HepG2 (cell line): ENCODE measurements around the gene AP5Z1. TPM values are rescaled to one million over a fixed set of nuclear protein-coding genes. Genes with fewer than 3 reads are reported as not detected.

Experiments
- ARID3A ChIP-seq: IDR thresholded peaks from 2 replicates; pipeline ENCODE4 v1.6.1; 2012; ENCODE audit warnings: low read depth, low read length, improper control_type of control experiment
- CCDC6 ChIP-seq: sonication (generic); formaldehyde crosslinking; IDR thresholded peaks from 2 replicates; pipeline ENCODE4 v1.8.1; 2022; ENCODE audit warnings: mild to moderate bottlenecking, missing genetic modification reagents, moderate library complexity
- CREBL2 ChIP-seq: sonication (generic); formaldehyde crosslinking; IDR thresholded peaks from 2 replicates; pipeline ENCODE4 v1.8.1; 2023; ENCODE audit warnings: missing genetic modification reagents, mild to moderate bottlenecking, borderline replicate concordance
- ETV6 ChIP-seq: sonication (generic); formaldehyde crosslinking; conservative IDR thresholded peaks from 2 replicates; pipeline ENCODE4 v1.4.0; 2020; ENCODE audit warnings: missing genetic modification reagents
- FOXP4 ChIP-seq: sonication (generic); formaldehyde crosslinking; IDR thresholded peaks from 2 replicates; pipeline ENCODE4 v1.4.0; 2020; ENCODE audit warnings: missing genetic modification reagents
- HIC2 ChIP-seq: sonication (generic); formaldehyde crosslinking; IDR thresholded peaks from 2 replicates; pipeline ENCODE4 v1.9.0; 2022; ENCODE audit warnings: low read depth, missing genetic modification reagents
- HOXD1 ChIP-seq: sonication (generic); formaldehyde crosslinking; IDR thresholded peaks from 2 replicates; pipeline ENCODE4 v1.5.0; 2020; ENCODE audit warnings: missing genetic modification reagents
- KDM6A ChIP-seq: IDR thresholded peaks from 2 replicates; pipeline ENCODE4 v1.6.1; 2016; ENCODE audit warnings: low read depth
- KLF11 ChIP-seq: IDR thresholded peaks from 2 replicates; pipeline ENCODE4 v1.6.1; 2016; ENCODE audit warnings: missing compliant biosample characterization
- MIER2 ChIP-seq: IDR thresholded peaks from 2 replicates; pipeline ENCODE4 v1.6.1; 2016; ENCODE audit warnings: missing biosample characterization, missing genetic modification reagents
- POLR2A ChIP-seq, 2 experiments: IDR thresholded peaks; 2 replicates each; pipeline ENCODE4 v1.6.1; 2011; ENCODE audit warnings: low read depth in 2 of 2, low read length in 2 of 2, mild to moderate bottlenecking in 1 of 2, moderate library complexity in 1 of 2; ENCODE audit not compliant: insufficient read depth in 1 of 2
- POLR2G ChIP-seq: fragments of 200-400 bp; formaldehyde crosslinking; IDR thresholded peaks from 2 replicates; pipeline ENCODE4 v1.6.1; 2018; ENCODE audit warnings: mild to moderate bottlenecking, low read depth, low read length, moderate library complexity
- PTBP1 ChIP-seq: fragments of 200-400 bp; formaldehyde crosslinking; IDR thresholded peaks from 2 replicates; pipeline ENCODE4 v1.6.1; 2018; ENCODE audit warnings: low read length, low read depth; ENCODE audit not compliant: poor library complexity, severe bottlenecking
- RCOR2 ChIP-seq: IDR thresholded peaks from 2 replicates; pipeline ENCODE4 v1.6.1; 2016; ENCODE audit warnings: missing biosample characterization, missing genetic modification reagents
- RFX3 ChIP-seq: IDR thresholded peaks from 2 replicates; pipeline ENCODE4 v1.6.1; 2016; ENCODE audit warnings: missing biosample characterization, missing genetic modification reagents
- SMARCC2 ChIP-seq: fragments of 450-650 bp; IDR thresholded peaks from 2 replicates; pipeline ENCODE4 v1.6.1; 2017; ENCODE audit warnings: antibody characterized with exemption, mild to moderate bottlenecking
- ZNF138 ChIP-seq: sonication (generic); formaldehyde crosslinking; IDR thresholded peaks from 2 replicates; pipeline ENCODE4 v1.5.0; 2020; ENCODE audit warnings: mild to moderate bottlenecking, low read depth, missing genetic modification reagents
- ZNF333 ChIP-seq: sonication (generic); formaldehyde crosslinking; IDR thresholded peaks from 2 replicates; pipeline ENCODE4 v1.4.0; 2020; ENCODE audit warnings: mild to moderate bottlenecking, missing genetic modification reagents, borderline replicate concordance
- ZNF350 ChIP-seq: sonication (generic); formaldehyde crosslinking; IDR thresholded peaks from 2 replicates; pipeline ENCODE4 v1.4.0; 2020; ENCODE audit warnings: mild to moderate bottlenecking, low read depth, missing genetic modification reagents, borderline replicate concordance
- ZNF431 ChIP-seq: sonication (generic); formaldehyde crosslinking; IDR thresholded peaks from 2 replicates; pipeline ENCODE4 v1.9.0; 2022; ENCODE audit warnings: missing genetic modification reagents, low read depth, mild to moderate bottlenecking, borderline replicate concordance
- ZNF468 ChIP-seq: sonication (generic); formaldehyde crosslinking; IDR thresholded peaks from 2 replicates; pipeline ENCODE4 v1.8.0; 2022; ENCODE audit warnings: mild to moderate bottlenecking, moderate library complexity, missing genetic modification reagents
- ZNF792 ChIP-seq: IDR thresholded peaks from 2 replicates; pipeline ENCODE4 v1.6.1; 2016
- ZNF878 ChIP-seq: sonication (generic); formaldehyde crosslinking; IDR thresholded peaks from 2 replicates; pipeline ENCODE4 v1.8.1; 2023; ENCODE audit warnings: mild to moderate bottlenecking, missing genetic modification reagents, moderate library complexity
- ZSCAN22 ChIP-seq: sonication (generic); formaldehyde crosslinking; IDR thresholded peaks from 2 replicates; pipeline ENCODE4 v1.4.0; 2020; ENCODE audit warnings: mild to moderate bottlenecking, missing genetic modification reagents
- polyA plus RNA-seq, 8 experiments: library from polyadenylated mRNA; depleted of rRNA in 3 of 8; stranded (reverse) in 7 of 8; unstranded in 1 of 8; fragments of >200 nt; fragmentation: Illumina TruSeq in 4 of 8; extraction: Trizol in 4 of 8; gene quantifications; 2 replicates each; pipeline versions ENCODE4 v1.2.1 to v1.2.3, GENCODE V29; 2011 to 2016; ENCODE audit warnings: low read depth in 4 of 8, missing spikeins in 1 of 8, mixed read lengths in 1 of 8; ENCODE audit not compliant: insufficient read depth in 1 of 8
- total RNA-seq, 5 experiments: library from RNA; depleted of rRNA; stranded (reverse); fragments of >200 nt; fragmentation: Illumina TruSeq; extraction: Trizol; gene quantifications; 2 replicates each; pipeline ENCODE4 v1.2.3, GENCODE V29; 2016; ENCODE audit warnings: low read depth in 1 of 5
- TF ChIP-seq, protein P1 (sequence below): sonication (generic); formaldehyde crosslinking; IDR thresholded peaks from 2 replicates; pipeline ENCODE4 v1.9.0; 2021; ENCODE audit warnings: missing genetic modification reagents, borderline replicate concordance

Gene AP5Z1
- total and polyA plus RNA-seq, 2 of the 13 experiments (the other 11 are each of a cell fraction or from before 2014, with no cell fraction given) = 9.3 to 15.1 TPM

GRCh38 chr7:4775250-4775847, at the start of gene AP5Z1 (continued):
- TF ChIP-seq SMARCC2 (no peak), ZNF468 (no peak), HIC2 (CRISPR knock-in tag) (peak; percentile 36; the same call in 1 of the 2 replicates), RFX3 (CRISPR knock-in tag) (no peak; the same call in 1 of the 2 replicates), ZNF138 (CRISPR knock-in tag) (no peak), KDM6A (CRISPR knock-in tag) (no peak), ZNF350 (CRISPR knock-in tag) (peak; percentile 86), RCOR2 (CRISPR knock-in tag) (no peak), ARID3A (no peak), ZNF431 (CRISPR knock-in tag) (no peak), POLR2G (peak; percentile 85), MIER2 (CRISPR knock-in tag) (no peak), ZSCAN22 (CRISPR knock-in tag) (peak; percentile 21; the same call in 1 of the 2 replicates), PTBP1 (no peak), CREBL2 (no peak), HOXD1 (CRISPR knock-in tag) (peak; percentile 41; the same call in 1 of the 2 replicates), POLR2A (IDR thresholded peaks at IDR 0.05; ENCODE audit: insufficient read depth in 1 of 2, low read depth in 2 of 2, low read length in 2 of 2) (peak; percentile 76 to 86), KLF11 (0 out of 2 replicates have a peak, but pooled peaks have one; percentile 26), ZNF792 (CRISPR knock-in tag) (peak; percentile 79; the same call in 1 of the 2 replicates), FOXP4 (CRISPR knock-in tag) (no peak), ETV6 (CRISPR knock-in tag) (0 out of 2 replicates have a peak, but pooled peaks have one; percentile 15), ZNF333 (peak; percentile 50; the same call in 1 of the 2 replicates), ZNF878 (no peak), CCDC6 (CRISPR knock-in tag) (0 out of 2 replicates have a peak, but pooled peaks have one; percentile 38)
- TF ChIP-seq, protein P1, sequence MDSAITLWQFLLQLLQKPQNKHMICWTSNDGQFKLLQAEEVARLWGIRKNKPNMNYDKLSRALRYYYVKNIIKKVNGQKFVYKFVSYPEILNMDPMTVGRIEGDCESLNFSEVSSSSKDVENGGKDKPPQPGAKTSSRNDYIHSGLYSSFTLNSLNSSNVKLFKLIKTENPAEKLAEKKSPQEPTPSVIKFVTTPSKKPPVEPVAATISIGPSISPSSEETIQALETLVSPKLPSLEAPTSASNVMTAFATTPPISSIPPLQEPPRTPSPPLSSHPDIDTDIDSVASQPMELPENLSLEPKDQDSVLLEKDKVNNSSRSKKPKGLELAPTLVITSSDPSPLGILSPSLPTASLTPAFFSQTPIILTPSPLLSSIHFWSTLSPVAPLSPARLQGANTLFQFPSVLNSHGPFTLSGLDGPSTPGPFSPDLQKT (CRISPR knock-in tag) = no peak; the same call in 1 of the 2 replicates
